Vagina (tissue), 2 donors: ENCODE data around the gene TTLL11. TPM values are rescaled to one million over a fixed set of nuclear protein-coding genes. Genes with fewer than 3 reads are reported as not detected.

Experiments
- DNase-seq, 2 donors: peaks; one replicate each; pipeline ENCODE4 v3.0.0-alpha.2; 2017; ENCODE audit errors: extremely low spot score in 2 of 2
- H3K27ac ChIP-seq: fragments of 200-600 bp; sonication (generic); one replicate; pipeline ENCODE4 v1.5.1; 2019
- H3K27me3 ChIP-seq: fragments of 200-600 bp; sonication (generic); one replicate; pipeline ENCODE4 v1.5.1; 2019
- H3K36me3 ChIP-seq, 2 donors: fragments of 200-600 bp; sonication (generic); one replicate each; pipeline ENCODE4 v1.5.1; 2017 to 2019
- H3K4me1 ChIP-seq: fragments of 200-600 bp; sonication (generic); one replicate; pipeline ENCODE4 v1.5.1; 2019
- H3K4me3 ChIP-seq, 2 donors: fragments of 200-600 bp; sonication (generic); 1 replicate in 1 of 2; 2 replicates in 1 of 2; pipeline ENCODE4 v1.5.1; 2016 to 2019
- H3K9me3 ChIP-seq: fragments of 200-600 bp; sonication (generic); one replicate; pipeline ENCODE4 v1.5.1; 2019
- CTCF ChIP-seq, 3 experiments: fragments of 450-650 bp in 2 of 3; fragments of 200-600 bp in 1 of 3; sonication (generic) in 1 of 3; IDR thresholded peaks; one replicate each; pipeline ENCODE4 v1.5.1; 2017 to 2019; ENCODE audit warnings: antibody characterized with exemption in 3 of 3, mild to moderate bottlenecking in 2 of 3, moderate library complexity in 2 of 3
- POLR2A ChIP-seq, 2 donors: fragments of 450-650 bp; IDR thresholded peaks; one replicate each; pipeline ENCODE4 v1.6.1; 2017; ENCODE audit warnings: antibody characterized with exemption in 2 of 2, mild to moderate bottlenecking in 2 of 2, moderate library complexity in 2 of 2
- POLR2AphosphoS5 ChIP-seq, 2 donors: sonication (generic); formaldehyde crosslinking; IDR thresholded peaks; one replicate each; pipeline ENCODE4 v1.9.0; 2017; ENCODE audit warnings: antibody characterized with exemption in 2 of 2, mild to moderate bottlenecking in 2 of 2, low read depth in 1 of 2; ENCODE audit not compliant: insufficient read depth in 1 of 2
- intact Hi-C: fragments of 100-400 bp; cut with DNase I; formaldehyde crosslinking; loops from one replicate; pipeline ENCODE4 v1.15.1; 2023
- total RNA-seq: library from RNA; depleted of rRNA; stranded (reverse); fragments of >200 nt; gene quantifications from one replicate; pipeline ENCODE4 v1.2.3, GENCODE V29; 2016

Gene TTLL11
- total RNA-seq, 1 donor from 2014 or later: 11.0 TPM

- Histone ChIP-seq H3K4me3 (no peak overlapping the region), H3K27me3 (no peaks in the 10 kb centered on the region), H3K4me1 (no peaks in the 10 kb centered on the region), H3K9me3 (no peaks in the 10 kb centered on the region), H3K36me3 (no peaks in the 10 kb centered on the region), H3K27ac (no peak overlapping the region)
- intact Hi-C loops: no loop called here
- no peak for TF ChIP-seq CTCF (IDR thresholded peaks at IDR 0.05)
- TF ChIP-seq POLR2A (IDR thresholded peaks at IDR 0.05): no peak
- TF ChIP-seq POLR2AphosphoS5 (IDR thresholded peaks at IDR 0.05; ENCODE audit: insufficient read depth in 1 of 2, low read depth in 1 of 2): no peak
- DNase-seq: no peak
Measured at GRCh38 chr9:121810489-121810888, 282.6 kb downstream of the TTLL11 start.

- intact Hi-C loops: no loop called here
- Histone ChIP-seq H3K4me1 (no peaks in the 10 kb centered on the region), H3K9me3 (no peaks in the 10 kb centered on the region), H3K27me3 (no peaks in the 10 kb centered on the region), H3K36me3 (no peaks in the 10 kb centered on the region), H3K4me3 (no peak overlapping the region), H3K27ac (no peak overlapping the region)
- TF ChIP-seq POLR2AphosphoS5 (IDR thresholded peaks at IDR 0.05; ENCODE audit: insufficient read depth in 1 of 2, low read depth in 1 of 2) (no peak), POLR2A (IDR thresholded peaks at IDR 0.05) (no peak), CTCF (IDR thresholded peaks at IDR 0.05) (no peak)
- no peak for DNase-seq
Measured at GRCh38 chr9:121809356-121810050, 283.6 kb downstream of the TTLL11 start.

GRCh38 chr9:121808781-121809180 lies 284.3 kb downstream of the TTLL11 start:
- TF ChIP-seq POLR2A (IDR thresholded peaks at IDR 0.05) (no peak), CTCF (IDR thresholded peaks at IDR 0.05) (no peak), POLR2AphosphoS5 (IDR thresholded peaks at IDR 0.05; ENCODE audit: insufficient read depth in 1 of 2, low read depth in 1 of 2) (no peak)
- H3K36me3 ChIP-seq: no peaks in the 10 kb centered on the region
- H3K27ac ChIP-seq: no peak overlapping the region
- no peaks in the 10 kb centered on the region for H3K4me1 ChIP-seq
- intact Hi-C loops: no loop called here
- DNase-seq: no peak
- H3K4me3 ChIP-seq: no peak overlapping the region
- H3K9me3 ChIP-seq: no peaks in the 10 kb centered on the region
- no peaks in the 10 kb centered on the region for H3K27me3 ChIP-seq

GRCh38 chr9:121807823-121808278 lies 285.3 kb downstream of the TTLL11 start:
- Histone ChIP-seq H3K9me3 (no peaks in the 10 kb centered on the region), H3K27ac (no peak overlapping the region), H3K36me3 (no peaks in the 10 kb centered on the region), H3K4me1 (no peaks in the 10 kb centered on the region), H3K4me3 (no peak overlapping the region), H3K27me3 (no peaks in the 10 kb centered on the region)
- TF ChIP-seq CTCF (IDR thresholded peaks at IDR 0.05) (no peak), POLR2A (IDR thresholded peaks at IDR 0.05) (no peak), POLR2AphosphoS5 (IDR thresholded peaks at IDR 0.05; ENCODE audit: insufficient read depth in 1 of 2, low read depth in 1 of 2) (no peak)
- intact Hi-C loops: no loop called here
- no peak for DNase-seq

- intact Hi-C loops: no loop called here
- H3K4me3 ChIP-seq: no peak overlapping the region
- DNase-seq: no peak
- TF ChIP-seq POLR2AphosphoS5 (IDR thresholded peaks at IDR 0.05; ENCODE audit: insufficient read depth in 1 of 2, low read depth in 1 of 2) (no peak), POLR2A (IDR thresholded peaks at IDR 0.05) (no peak), CTCF (IDR thresholded peaks at IDR 0.05) (no peak)
- no peaks in the 10 kb centered on the region for H3K9me3 ChIP-seq
- no peak overlapping the region for H3K27ac ChIP-seq
- H3K36me3 ChIP-seq: no peaks in the 10 kb centered on the region
- no peaks in the 10 kb centered on the region for H3K27me3 ChIP-seq
- H3K4me1 ChIP-seq: no peaks in the 10 kb centered on the region
Measured at GRCh38 chr9:121807069-121807822, 285.9 kb downstream of the TTLL11 start.
